ENCODE measurements around the gene BANP. TPM values are rescaled to one million over a fixed set of nuclear protein-coding genes. Genes with fewer than 3 reads are reported as not detected.

Gene BANP
- polyA plus RNA-seq, 1 of the 3 experiments (the other 2 are of a cell fraction): 16.8 TPM

DNA sequence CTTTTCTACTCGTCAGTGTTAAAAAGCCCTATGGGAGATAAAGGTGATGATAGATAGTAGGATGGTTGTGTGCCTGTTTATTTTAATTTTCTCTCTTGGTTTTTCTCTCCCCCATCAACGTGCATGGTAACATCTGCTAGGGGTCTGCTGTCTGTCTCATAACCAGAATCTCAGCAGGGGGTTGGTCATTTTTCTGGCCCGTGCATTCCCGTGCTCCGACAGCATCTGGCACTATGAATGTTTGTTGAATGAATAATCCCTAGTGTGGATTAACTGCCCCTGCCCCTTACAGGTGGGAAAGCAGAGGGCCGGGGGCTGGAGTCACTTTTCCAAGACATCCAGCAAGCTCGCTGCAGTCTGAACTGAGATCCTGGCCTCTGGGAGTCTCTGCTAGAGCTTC lies 21.2 kb upstream of the BANP start:
- Histone ChIP-seq H2AFZ (ENCODE audit: low read depth) (no peak overlapping the region), H3K36me3 (replicated peaks in 1 of 2; ENCODE audit: control insufficient read depth in 1 of 2, insufficient read depth in 2 of 2, low read length in 1 of 2) (no peaks in the 10 kb centered on the region), H3K9me2 (no peaks in the 10 kb centered on the region), H3K4me2 (no peak overlapping the region), H3K4me3 (ENCODE audit: low read depth in 2 of 2, low read length in 1 of 2) (no peak overlapping the region), H3K27ac (ENCODE audit: low read depth in 2 of 2, low read length in 1 of 2) (no peak overlapping the region), H3K4me1 (ENCODE audit: control insufficient read depth in 1 of 2, insufficient read depth in 2 of 2, low read depth in 1 of 2, low read length in 1 of 2) (peaks cover 0 to 6% of the 10 kb centered on the region in 2 experiments; a peak in 2 of 4 replicates), H3K9me3 (no peaks in the 10 kb centered on the region), H3K79me2 (ENCODE audit: insufficient read depth) (no peaks in the 10 kb centered on the region), H3K27me3 (ENCODE audit: insufficient read depth) (no peaks in the 10 kb centered on the region), H4K20me1 (ENCODE audit: insufficient read depth) (no peaks in the 10 kb centered on the region), H3F3A (replicated peaks; ENCODE audit: insufficient read depth) (no peaks in the 10 kb centered on the region), H3K9ac (no peak overlapping the region)
- TF ChIP-seq ELF1 (IDR thresholded peaks at IDR 0.05): no peak
- no peak for TF ChIP-seq MXI1 (IDR thresholded peaks at IDR 0.05; ENCODE audit: low read depth, low read length)
- TF ChIP-seq JUND (IDR thresholded peaks at IDR 0.05): no peak
- TF ChIP-seq, protein P1, sequence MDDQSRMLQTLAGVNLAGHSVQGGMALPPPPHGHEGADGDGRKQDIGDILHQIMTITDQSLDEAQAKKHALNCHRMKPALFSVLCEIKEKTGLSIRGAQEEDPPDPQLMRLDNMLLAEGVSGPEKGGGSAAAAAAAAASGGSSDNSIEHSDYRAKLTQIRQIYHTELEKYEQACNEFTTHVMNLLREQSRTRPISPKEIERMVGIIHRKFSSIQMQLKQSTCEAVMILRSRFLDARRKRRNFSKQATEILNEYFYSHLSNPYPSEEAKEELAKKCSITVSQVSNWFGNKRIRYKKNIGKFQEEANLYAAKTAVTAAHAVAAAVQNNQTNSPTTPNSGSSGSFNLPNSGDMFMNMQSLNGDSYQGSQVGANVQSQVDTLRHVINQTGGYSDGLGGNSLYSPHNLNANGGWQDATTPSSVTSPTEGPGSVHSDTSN (IDR thresholded peaks at IDR 0.05): no peak
- TF ChIP-seq RXRA (IDR thresholded peaks at IDR 0.05; ENCODE audit: borderline replicate concordance, low read depth): no peak
- 56% methylated on average over 6 of the region's 7 CpGs for WGBS (ENCODE audit: low lambda C conversion rate)
- ChIA-PET CTCF (interaction anchor here (0.7 to 1.2 kb wide), 2 partner anchors 39 to 151 kb away, joined by 3 to 7 read pairs; no protein-coding TSS in a partner anchor), POLR2A (no interaction called here)
- no peak for DNase-seq

DNA sequence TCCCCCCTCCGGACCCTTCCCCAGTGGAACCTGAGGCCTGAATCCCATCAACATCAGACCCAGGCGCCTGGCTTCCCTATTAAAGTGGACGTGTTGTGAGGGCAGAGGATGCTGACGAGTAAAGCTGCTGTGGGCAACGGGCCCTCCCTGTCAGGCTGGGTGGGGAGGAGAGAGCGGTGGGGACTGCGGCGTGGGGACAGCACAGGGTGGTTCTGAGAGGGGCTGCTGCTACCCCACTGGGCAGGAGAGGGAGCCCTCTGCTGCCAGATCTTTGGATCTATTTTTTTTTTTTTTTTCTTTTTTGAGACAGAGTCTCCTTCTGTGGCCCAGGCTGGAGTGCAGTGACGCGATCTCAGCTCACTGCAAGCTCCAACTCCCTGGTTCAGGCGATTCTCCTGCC lies 20.8 kb upstream of the BANP start:
- no peak overlapping the region for H3K4me2 ChIP-seq
- no peak overlapping the region for H3K4me3 ChIP-seq (ENCODE audit: low read depth in 2 of 2, low read length in 1 of 2)
- no peaks in the 10 kb centered on the region for H3K79me2 ChIP-seq (ENCODE audit: insufficient read depth)
- H2AFZ ChIP-seq (ENCODE audit: low read depth): no peak overlapping the region
- H3K36me3 ChIP-seq (replicated peaks in 1 of 2; ENCODE audit: control insufficient read depth in 1 of 2, insufficient read depth in 2 of 2, low read length in 1 of 2): no peaks in the 10 kb centered on the region
- no peaks in the 10 kb centered on the region for H3K9me2 ChIP-seq
- peaks cover 0 to 3% of the 10 kb centered on the region in 2 experiments; a peak in 1 of 4 replicates for H3K4me1 ChIP-seq (ENCODE audit: control insufficient read depth in 1 of 2, insufficient read depth in 2 of 2, low read depth in 1 of 2, low read length in 1 of 2)
- ChIA-PET CTCF (interaction anchor here (0.7 to 1.4 kb wide), 5 partner anchors 8 to 151 kb away, joined by 3 to 7 read pairs (median 3); no protein-coding TSS in a partner anchor), POLR2A (no interaction called here)
- no peak overlapping the region for H3K9ac ChIP-seq
- DNase-seq: peak; percentile 76
- H3K27ac ChIP-seq (ENCODE audit: low read depth in 2 of 2, low read length in 1 of 2): no peak overlapping the region
- no peaks in the 10 kb centered on the region for H3F3A ChIP-seq (replicated peaks; ENCODE audit: insufficient read depth)
- 78% methylated on average over 11 of the region's 11 CpGs for whole genome bisulfite sequencing (ENCODE audit: low lambda C conversion rate)
- no peaks in the 10 kb centered on the region for H3K27me3 ChIP-seq (ENCODE audit: insufficient read depth)
- H3K9me3 ChIP-seq: no peaks in the 10 kb centered on the region
- no peaks in the 10 kb centered on the region for H4K20me1 ChIP-seq (ENCODE audit: insufficient read depth)
- TF ChIP-seq SMC3 (IDR thresholded peaks at IDR 0.05; ENCODE audit: low read depth, low read length): peak; percentile 17; the same call in 1 of the 2 replicates
- TF ChIP-seq CHD2 (IDR thresholded peaks at IDR 0.05; ENCODE audit: low read length, partially characterized antibody): no peak
- TF ChIP-seq, protein P2, sequence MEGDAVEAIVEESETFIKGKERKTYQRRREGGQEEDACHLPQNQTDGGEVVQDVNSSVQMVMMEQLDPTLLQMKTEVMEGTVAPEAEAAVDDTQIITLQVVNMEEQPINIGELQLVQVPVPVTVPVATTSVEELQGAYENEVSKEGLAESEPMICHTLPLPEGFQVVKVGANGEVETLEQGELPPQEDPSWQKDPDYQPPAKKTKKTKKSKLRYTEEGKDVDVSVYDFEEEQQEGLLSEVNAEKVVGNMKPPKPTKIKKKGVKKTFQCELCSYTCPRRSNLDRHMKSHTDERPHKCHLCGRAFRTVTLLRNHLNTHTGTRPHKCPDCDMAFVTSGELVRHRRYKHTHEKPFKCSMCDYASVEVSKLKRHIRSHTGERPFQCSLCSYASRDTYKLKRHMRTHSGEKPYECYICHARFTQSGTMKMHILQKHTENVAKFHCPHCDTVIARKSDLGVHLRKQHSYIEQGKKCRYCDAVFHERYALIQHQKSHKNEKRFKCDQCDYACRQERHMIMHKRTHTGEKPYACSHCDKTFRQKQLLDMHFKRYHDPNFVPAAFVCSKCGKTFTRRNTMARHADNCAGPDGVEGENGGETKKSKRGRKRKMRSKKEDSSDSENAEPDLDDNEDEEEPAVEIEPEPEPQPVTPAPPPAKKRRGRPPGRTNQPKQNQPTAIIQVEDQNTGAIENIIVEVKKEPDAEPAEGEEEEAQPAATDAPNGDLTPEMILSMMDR (IDR thresholded peaks at IDR 0.05): peak; percentile 37
- TF ChIP-seq RAD21 (IDR thresholded peaks at IDR 0.05; ENCODE audit: low read length): peak; percentile 55

DNA sequence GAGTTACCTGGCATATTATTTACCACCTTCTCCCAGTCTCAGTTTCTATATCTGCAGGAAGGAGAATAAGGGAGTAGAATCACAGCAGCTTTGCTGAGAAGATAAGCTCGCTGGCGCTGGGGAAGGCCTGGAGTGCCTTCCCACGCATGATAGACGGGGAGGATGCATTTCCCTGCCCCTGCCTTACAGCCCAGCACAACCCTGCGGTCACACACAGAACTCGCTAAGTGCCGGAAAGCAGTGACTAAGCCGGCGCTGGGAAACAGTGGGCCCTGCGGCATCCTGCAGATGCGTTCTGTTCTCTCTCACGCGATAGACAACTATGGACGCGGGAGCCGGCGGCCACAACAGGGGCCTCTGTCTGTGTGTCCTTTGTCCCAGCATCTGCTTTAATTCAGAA lies 19.7 kb upstream of the BANP start:
- peak; percentile 52 for DNase-seq
- Histone ChIP-seq H3K9ac (no peak overlapping the region), H3K4me2 (0 out of 2 replicates have a peak overlapping the region, but pooled peaks have one; percentile 16), H3F3A (replicated peaks; ENCODE audit: insufficient read depth) (no peaks in the 10 kb centered on the region), H3K79me2 (ENCODE audit: insufficient read depth) (no peaks in the 10 kb centered on the region), H3K36me3 (replicated peaks in 1 of 2; ENCODE audit: control insufficient read depth in 1 of 2, insufficient read depth in 2 of 2, low read length in 1 of 2) (no peaks in the 10 kb centered on the region), H3K27ac (ENCODE audit: low read depth in 2 of 2, low read length in 1 of 2) (peak overlapping the region; percentile 26 to 54; a peak in 2 of 4 replicates), H4K20me1 (ENCODE audit: insufficient read depth) (no peaks in the 10 kb centered on the region), H3K27me3 (ENCODE audit: insufficient read depth) (no peaks in the 10 kb centered on the region), H3K4me1 (ENCODE audit: control insufficient read depth in 1 of 2, insufficient read depth in 2 of 2, low read depth in 1 of 2, low read length in 1 of 2) (no peaks in the 10 kb centered on the region; a peak in 1 of 4 replicates), H3K4me3 (ENCODE audit: low read depth in 2 of 2, low read length in 1 of 2) (no peak overlapping the region), H2AFZ (ENCODE audit: low read depth) (no peak overlapping the region), H3K9me3 (no peaks in the 10 kb centered on the region), H3K9me2 (no peaks in the 10 kb centered on the region)
- WGBS (ENCODE audit: low lambda C conversion rate): 71% methylated on average over 17 of the region's 17 CpGs
- TF ChIP-seq, protein P3, sequence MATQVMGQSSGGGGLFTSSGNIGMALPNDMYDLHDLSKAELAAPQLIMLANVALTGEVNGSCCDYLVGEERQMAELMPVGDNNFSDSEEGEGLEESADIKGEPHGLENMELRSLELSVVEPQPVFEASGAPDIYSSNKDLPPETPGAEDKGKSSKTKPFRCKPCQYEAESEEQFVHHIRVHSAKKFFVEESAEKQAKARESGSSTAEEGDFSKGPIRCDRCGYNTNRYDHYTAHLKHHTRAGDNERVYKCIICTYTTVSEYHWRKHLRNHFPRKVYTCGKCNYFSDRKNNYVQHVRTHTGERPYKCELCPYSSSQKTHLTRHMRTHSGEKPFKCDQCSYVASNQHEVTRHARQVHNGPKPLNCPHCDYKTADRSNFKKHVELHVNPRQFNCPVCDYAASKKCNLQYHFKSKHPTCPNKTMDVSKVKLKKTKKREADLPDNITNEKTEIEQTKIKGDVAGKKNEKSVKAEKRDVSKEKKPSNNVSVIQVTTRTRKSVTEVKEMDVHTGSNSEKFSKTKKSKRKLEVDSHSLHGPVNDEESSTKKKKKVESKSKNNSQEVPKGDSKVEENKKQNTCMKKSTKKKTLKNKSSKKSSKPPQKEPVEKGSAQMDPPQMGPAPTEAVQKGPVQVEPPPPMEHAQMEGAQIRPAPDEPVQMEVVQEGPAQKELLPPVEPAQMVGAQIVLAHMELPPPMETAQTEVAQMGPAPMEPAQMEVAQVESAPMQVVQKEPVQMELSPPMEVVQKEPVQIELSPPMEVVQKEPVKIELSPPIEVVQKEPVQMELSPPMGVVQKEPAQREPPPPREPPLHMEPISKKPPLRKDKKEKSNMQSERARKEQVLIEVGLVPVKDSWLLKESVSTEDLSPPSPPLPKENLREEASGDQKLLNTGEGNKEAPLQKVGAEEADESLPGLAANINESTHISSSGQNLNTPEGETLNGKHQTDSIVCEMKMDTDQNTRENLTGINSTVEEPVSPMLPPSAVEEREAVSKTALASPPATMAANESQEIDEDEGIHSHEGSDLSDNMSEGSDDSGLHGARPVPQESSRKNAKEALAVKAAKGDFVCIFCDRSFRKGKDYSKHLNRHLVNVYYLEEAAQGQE (IDR thresholded peaks at IDR 0.05; ENCODE audit: low read depth, low read length): no peak
- TF ChIP-seq SMC3 (IDR thresholded peaks at IDR 0.05; ENCODE audit: low read depth, low read length) (no peak), FOXM1 (IDR thresholded peaks at IDR 0.05; ENCODE audit: low read depth) (no peak), MEF2A (IDR thresholded peaks at IDR 0.05; ENCODE audit: borderline replicate concordance, low read depth) (no peak), TCF12 (IDR thresholded peaks at IDR 0.05) (peak; percentile 38; the same call in 1 of the 2 replicates), FOXJ3 (CRISPR knock-in tag; IDR thresholded peaks at IDR 0.05) (no peak)
- POLR2A ChIA-PET: no interaction called here
- CTCF ChIA-PET: interaction anchor here (1.0 to 1.4 kb wide), 3 partner anchors 9 to 60 kb away, joined by 3 to 4 read pairs (median 3); no protein-coding TSS in a partner anchor
